GM21367 (cell line): ENCODE measurements around the gene SSC4D.
"Not testable (repeated sequence)": the region's sequence is repeated elsewhere in the genome, so short reads cannot be mapped to it uniquely, and the experiment has no call there.

Experiments
- ATAC-seq: cut with Tn5 transposase; IDR thresholded peaks from one replicate; pipeline ENCODE4 v1.9.1; 2021; ENCODE audit not compliant: unreplicated experiment

Gene SSC4D

DNA sequence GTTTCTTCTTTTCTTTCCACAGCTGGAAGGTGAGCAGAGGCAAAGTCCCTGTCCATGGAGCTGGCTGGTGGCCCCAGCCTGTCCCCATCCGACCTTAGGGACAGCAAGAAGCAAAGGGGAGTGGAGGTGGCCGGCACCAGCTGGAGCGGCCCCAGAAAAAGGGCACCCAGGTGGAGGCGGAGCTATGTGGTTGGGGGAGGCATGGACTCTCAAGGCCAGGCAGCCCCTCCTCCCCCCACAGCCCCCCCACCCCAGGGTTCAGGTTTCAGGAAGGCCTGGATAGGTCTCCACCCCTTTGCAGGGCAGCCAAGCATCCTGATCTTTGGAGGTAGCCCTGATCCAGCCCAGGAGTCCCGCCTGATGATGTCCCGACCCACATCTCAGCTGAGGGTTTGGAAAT is at the start of gene SSC4D:
Gene SSC4D, minus strand, starts transcription at position 161 of the 400 bp plus-strand sequence. CDS start 5,258 bp downstream, outside the sequence.
- ATAC-seq = no peak

DNA sequence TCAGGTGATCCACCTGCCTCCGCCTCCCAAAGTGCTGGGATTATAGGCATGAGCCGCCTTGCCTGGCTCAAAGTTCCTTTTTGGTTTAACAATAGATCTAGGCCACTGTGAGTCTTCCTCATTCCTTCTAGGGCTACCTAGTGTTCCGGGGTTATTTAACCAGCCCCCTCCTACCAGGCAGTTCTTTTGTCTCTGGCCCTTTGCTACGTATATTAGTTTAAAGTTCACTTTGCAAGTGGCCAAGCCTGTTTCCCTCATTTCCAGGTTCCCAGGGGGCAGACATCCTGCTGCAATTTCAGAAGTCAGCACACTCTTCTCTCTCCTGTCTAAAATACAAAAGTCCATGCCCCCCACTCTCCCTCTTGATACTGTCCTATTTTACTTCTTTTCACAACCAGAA is 49.0 kb upstream of the SSC4D start:
- not testable (repeated sequence) for ATAC-seq

DNA sequence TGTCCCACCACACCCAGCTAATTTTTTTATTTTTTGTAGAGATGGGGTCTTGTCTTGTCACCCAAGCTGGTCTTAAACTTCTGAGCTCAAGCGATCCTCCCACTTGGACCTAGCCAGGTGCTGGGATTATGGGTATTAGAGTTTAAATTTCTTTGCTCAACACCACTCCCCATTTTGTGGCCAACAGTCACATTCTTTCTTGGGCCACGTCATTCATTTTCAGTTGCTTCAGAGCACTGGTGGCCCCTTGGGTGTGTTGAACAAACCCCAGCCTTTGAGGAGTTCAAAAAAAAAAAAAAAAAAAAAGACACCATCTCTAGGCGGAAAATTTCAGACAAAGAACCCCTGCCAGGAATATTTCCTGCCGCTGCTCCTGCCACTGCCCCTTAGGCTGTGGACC is 47.5 kb upstream of the SSC4D start:
- not testable (repeated sequence) for ATAC-seq

GRCh38 chr7:76445577-76446008 is 36.1 kb upstream of the SSC4D start:
- ATAC-seq = peak; percentile 85

DNA sequence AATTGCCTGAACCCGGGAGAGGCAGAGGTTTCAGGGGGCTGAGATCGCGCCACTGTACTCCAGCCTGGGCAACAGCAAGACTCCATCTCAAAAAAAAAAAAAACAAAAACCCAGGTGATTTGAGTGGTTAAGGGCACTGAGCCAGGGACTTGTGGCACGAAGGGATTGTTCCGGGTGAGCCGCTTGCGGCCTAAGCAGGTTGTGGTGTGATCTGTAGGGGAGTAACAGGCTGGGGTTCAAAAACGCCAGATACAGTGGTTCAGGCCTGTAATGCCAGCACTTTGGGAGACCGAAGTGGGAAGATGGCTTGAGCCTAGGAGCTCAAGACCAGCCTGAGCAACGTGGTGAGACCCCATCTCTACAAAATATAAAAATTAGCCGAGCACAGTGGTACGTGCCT is 34.3 kb upstream of the SSC4D start:
- not testable (repeated sequence) for ATAC-seq

DNA sequence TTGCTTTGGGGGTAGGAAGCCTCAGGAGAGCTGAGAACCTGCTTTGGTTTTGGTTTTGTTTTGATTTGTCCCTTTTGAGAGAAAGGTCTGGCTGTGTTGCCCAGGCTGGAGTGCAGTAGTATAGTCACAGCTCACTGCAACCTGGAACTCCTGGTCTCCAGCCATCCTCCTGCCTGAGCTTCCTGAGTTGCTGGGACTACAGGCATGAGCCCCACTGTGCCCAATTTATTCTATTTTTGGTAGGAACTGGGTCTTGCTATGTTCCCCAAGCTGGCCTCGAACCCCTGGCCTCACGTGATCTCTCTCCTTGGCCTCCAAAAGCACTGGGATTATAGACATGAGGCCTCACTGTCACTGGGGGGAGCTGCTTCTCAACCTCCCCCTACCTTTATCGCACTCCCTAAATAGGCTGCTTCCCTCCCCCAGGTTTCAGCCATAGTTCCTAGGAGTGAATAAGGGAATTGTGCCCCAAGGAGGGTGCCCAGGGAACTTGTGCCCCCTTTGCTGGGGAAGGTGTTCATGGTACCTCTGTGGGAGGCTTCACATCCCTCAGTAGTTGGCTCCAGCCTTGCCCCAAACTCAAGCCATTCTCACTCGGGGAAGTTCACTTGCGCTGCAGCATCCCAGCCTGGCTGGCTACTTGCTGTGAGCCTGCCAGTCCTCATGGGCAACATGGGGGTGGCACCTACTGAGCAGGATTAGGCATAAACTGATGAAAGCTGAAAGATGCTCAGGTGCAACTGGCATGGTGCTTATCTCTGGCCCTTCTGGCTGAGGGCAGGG is 33.4 kb upstream of the SSC4D start:
- not testable (repeated sequence) for ATAC-seq

DNA sequence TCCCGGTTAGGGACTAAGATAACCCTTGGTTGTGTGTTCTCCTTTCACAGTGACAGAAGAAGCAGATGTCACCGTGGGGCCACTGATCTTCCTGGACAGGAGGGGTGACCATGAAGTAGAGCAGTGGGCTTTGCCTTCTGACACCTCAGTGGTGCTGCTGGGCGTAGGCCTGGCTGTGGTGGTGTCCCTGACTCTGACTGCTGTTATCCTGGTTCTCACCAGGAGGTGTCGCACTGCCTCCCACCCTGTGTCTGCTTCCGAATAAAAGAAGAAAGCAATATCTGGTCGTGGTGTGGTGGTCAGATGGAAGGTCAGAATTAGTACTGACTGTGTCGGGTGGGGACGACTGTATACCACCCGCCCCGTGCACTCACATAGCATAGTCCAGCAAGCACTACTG is 32.3 kb upstream of the SSC4D start:
- ATAC-seq = not testable (repeated sequence)

DNA sequence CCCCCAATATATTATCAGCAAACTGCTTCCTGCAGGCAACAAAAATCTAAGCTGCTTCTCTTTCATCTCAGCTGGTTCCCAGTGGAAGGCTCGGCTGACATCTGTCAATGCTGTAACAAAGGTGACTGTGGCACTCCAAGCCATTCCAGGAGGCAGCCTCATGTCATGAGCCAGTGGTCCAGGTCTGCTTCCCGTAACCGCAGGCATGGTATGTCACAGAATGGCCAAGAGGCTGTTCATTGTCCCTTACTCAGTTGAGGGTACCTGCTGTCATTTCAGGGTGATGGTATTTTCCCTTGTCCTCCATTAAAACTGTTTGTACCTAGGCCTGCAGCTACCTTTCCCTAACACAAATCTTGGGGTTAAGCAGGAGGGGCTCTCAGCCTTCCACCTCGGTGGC is 30.9 kb upstream of the SSC4D start:
- ATAC-seq = not testable (repeated sequence)

DNA sequence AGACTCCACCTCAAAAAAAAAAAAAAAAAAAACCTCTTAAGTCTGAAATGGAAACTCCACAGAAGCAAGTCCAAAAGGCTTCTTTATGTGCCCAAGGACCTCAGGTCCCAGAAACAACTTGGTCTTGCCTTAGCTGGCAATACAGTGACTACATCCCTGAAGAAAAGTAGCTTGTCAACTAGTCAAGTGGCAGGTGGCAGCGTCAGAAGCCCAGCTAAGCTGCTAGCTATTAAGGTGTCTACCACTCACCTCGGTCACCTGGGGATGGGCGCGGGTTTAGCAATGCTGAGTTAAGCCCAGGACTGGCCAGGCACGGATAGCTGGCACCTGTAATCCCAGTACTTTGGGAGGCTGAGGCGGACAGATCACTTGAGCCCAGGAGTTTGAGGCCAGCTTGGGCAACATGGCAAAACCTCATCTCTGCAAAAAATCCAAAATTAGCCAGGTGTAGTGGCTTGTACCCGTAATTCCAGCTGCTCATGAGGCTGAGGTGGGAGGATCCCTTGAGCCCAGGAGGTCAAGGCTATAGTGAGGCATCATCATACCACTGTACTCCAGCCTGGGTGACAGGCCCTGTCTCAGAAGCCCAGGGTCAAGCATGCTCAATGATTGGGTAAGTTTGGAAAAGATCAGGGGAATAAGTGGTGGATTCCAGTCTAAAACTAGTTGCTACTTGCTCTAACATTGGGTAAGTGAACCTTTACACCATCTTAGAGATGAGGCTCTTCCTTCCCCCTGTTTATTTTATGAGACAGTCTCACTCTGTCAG is 29.8 kb upstream of the SSC4D start:
- ATAC-seq = not testable (repeated sequence)

DNA sequence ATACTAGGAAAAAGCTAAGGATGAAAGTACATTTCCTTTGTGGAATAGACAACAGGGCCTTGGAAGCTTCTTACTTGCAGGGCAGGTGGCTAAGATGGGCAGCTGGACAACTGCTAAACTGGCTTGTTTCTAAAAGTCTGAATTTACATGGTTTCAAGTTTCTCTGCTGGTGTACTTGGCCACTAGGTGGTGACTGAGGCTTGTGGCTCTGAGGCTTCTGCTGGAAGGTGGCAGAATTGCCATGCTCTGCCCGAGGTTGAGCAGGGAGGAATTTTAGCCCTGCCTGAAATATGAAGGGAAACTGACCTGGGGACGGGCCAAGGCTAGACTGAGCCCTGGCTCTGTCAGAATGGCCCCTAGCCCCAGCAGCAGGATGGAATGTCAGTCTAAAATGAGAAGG is 28.4 kb upstream of the SSC4D start:
- ATAC-seq = peak; percentile 76

DNA sequence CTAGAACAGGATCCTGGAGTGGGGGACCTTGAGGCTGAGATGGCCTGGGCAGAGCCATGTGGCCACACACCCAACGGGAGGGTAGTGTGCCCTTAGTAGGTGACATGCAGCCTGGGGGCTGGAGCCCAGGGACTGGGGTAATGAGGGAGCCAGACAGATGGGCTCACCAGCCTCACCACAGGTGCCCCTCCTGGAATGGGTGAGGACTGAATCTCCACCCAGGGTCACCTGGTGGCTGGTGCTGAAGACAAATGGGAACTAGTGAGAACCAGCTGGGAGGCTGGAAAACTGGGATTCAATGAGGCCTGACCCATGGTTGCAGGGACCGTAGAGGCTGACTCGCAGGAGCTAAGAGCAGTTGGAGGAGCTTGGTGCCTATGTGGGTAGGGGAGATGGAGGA is 21.3 kb upstream of the SSC4D start:
- no peak for ATAC-seq

DNA sequence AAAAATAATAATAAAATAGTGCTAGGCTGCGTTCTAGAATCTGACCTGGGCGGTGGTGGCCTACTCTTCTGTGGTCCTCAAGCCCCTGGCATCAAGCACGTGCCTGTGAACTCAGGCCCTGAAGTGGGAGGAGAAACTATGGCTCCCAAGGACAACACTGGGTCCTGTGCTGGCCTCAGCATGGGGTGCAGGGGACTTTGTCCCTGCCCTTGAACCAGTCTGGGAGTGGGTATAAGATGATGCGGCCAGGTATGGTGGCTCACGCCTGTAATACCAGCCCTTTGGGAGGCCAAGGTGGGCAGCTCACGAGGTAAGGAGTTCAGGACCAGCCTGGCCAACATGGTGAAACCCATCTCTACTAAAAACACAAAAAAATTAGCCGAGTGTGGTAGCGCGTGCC is 20.7 kb upstream of the SSC4D start:
- no peak for ATAC-seq

DNA sequence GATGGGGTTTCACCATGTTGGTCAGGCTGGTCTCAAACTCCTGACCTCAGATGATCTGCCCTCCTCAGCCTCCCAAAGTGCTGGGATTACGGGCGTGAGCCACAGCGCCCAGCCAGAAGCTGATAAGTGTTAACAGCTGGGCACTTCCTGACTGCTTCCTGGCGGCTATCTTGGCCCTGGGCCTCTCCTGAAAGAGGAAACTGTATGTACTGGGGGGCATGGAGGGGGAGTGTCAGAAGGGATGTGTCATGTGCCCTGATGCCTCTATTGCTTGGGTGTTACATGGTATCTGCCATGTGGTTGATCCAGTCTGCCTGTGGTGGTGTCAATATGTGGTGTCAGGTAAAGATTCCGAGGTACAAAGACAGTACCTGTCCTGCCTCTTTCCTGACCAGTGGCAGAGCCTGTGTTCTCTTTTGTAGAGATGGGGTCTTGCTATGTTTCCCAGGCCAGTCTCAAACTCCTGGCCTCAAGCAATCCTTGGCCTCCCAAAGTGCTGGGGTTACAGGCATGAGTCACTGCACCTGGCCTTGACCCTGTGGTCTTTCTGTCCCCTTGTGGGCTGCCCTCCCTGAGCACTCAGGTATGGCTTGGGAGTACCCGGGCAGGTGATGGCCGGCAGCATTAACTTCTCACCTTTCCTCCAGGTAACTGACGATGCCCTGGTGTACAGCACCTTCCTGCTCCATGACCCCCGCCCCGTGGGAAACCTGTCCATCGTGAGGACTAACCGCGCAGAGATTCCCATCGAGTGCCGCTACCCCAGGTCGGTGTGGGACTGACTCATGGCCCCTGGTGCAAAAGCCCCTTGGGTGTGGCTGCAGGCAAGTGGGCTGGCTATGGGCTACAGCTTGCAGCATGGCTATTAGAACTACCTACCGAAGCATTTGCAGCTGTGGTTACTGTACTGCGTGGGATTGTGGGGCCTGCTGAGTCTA is 19.6 kb upstream of the SSC4D start:
- ATAC-seq = no peak

DNA sequence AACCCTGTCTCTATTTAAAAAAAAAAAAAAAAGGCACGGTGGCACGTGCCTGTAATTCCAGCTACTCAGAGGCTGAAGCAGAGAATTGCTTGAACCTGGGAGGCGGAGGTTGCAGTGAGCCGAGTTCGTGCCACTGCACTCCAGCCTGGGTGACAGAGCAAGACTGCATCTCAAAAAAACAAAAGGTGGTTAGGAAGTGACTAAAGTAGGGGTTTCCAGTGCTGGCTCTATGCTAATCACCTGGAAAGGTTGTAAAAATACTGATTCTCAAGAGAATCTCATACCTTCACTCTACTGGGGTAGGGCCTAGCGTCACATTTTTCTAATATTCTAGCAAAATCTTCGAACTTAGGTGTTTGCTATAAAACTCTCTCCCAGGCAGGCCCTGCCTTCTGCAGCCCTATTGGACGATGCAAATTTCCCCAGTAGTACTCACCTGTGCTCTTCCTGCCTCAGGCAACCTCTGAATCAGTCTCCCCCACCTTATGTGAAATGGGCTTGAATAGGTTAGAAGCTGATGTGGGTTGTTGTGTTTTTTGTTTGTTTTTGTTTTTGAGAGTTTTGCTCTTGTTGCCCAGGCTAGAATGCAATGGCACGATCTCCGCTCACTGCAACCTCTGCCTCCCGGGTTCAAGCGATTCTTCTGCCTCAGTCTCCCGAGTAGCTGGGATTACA is 18.8 kb upstream of the SSC4D start:
- ATAC-seq = no peak

- ATAC-seq = no peak
These were observed 18.1 kb upstream of the SSC4D start for GRCh38 chr7:76427635-76428034.

GRCh38 chr7:76426246-76426645 is 16.7 kb upstream of the SSC4D start:
- ATAC-seq = no peak

- not testable (repeated sequence) for ATAC-seq
These were observed 16.1 kb upstream of the SSC4D start for GRCh38 chr7:76425558-76425957.

- no peak for ATAC-seq
These were observed 15.7 kb upstream of the SSC4D start for GRCh38 chr7:76425156-76425555.

DNA sequence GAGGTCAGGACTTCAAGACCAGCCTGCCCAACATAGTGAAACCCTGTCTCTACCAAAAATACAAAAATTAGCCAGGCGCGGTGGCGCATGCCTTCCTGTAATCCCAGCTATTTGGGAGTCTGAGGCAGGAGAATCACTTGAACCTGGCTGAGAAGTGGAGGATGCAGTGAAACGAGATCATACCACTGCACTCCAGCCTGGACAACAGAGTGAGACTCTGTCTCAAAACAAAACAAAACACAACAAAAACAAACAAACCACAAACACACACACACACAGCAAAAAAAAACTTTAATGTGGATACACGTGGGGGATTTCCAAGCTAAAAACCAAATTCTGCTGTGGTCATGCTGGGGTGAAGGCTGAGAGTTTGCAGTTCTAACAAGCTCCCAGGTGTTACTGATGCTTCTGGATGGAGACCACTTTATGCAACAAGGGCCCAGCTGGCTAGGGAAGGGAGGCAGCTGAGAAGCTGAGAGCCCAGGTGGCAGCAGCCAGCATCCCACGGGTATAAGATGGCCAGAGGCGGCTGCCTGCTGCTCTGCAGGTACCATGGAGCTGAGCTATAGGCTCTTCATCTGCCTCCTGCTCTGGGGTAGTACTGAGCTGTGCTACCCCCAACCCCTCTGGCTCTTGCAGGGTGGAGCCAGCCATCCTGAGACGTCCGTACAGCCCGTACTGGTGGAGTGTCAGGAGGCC is 15.1 kb upstream of the SSC4D start, which contains the start of gene ZP3:
Gene ZP3, plus strand, starts transcription at position 538 of the 699 bp plus-strand sequence. Its CDS starts 15 bp downstream, at position 553.
- ATAC-seq = no peak
